Chondrocyte (in vitro differentiated cells): ENCODE results near the gene P2RX6. TPM values are rescaled to one million over a fixed set of nuclear protein-coding genes. Genes with fewer than 3 reads are reported as not detected.
A peak's percentile ranks its signal among the peaks of the same experiment; 100 is the strongest.
"Not testable (repeated sequence)": the region's sequence is repeated elsewhere in the genome, so short reads cannot be mapped to it uniquely, and the experiment has no call there.

Experiments used
- DNase-seq: peaks from one replicate; pipeline ENCODE4 v3.0.0; 2021; ENCODE audit warnings: mixed read lengths, low spot score
- H3K27ac Mint-ChIP-seq: one replicate; pipeline ENCODE4 v1.8.0; 2021; ENCODE audit warnings: mild to moderate bottlenecking, moderate library complexity, mixed read lengths; ENCODE audit not compliant: unreplicated experiment
- H3K27me3 Mint-ChIP-seq: 2 replicates; pipeline ENCODE4 v1.8.0; 2021; ENCODE audit warnings: low read depth, mixed read lengths
- H3K36me3 Mint-ChIP-seq: 2 replicates; pipeline ENCODE4 v1.8.0; 2021; ENCODE audit warnings: low read depth, mixed read lengths
- H3K4me1 Mint-ChIP-seq: 2 replicates; pipeline ENCODE4 v1.8.0; 2021; ENCODE audit warnings: low read depth, mild to moderate bottlenecking, mixed read lengths
- H3K4me3 Mint-ChIP-seq: one replicate; pipeline ENCODE4 v1.8.0; 2021; ENCODE audit warnings: mild to moderate bottlenecking, moderate library complexity, mixed read lengths; ENCODE audit not compliant: unreplicated experiment
- H3K9me3 Mint-ChIP-seq: 2 replicates; pipeline ENCODE4 v1.8.0; 2021; ENCODE audit warnings: low read depth, mixed read lengths
- CTCF ChIP-seq: fragments of 200-600 bp; sonication (generic); IDR thresholded peaks from 2 replicates; pipeline ENCODE4 v1.5.0; 2021; ENCODE audit warnings: antibody characterized with exemption, mild to moderate bottlenecking, moderate library complexity
- total RNA-seq: library from RNA; stranded (reverse); gene quantifications from 3 replicates; pipeline ENCODE4 v1.2.1, GENCODE V29; 2021

The P2RX6 gene
- total RNA-seq, 1 donor from 2014 or later: 2.1 TPM

GRCh38 chr22:21043860-21044535, 29.0 kb downstream of the P2RX6 start:
- Mint-ChIP-seq H3K36me3 (no peaks in the 10 kb centered on the region), H3K9me3 (no peaks in the 10 kb centered on the region), H3K27ac (no peak overlapping the region), H3K4me3 (peak overlapping the region; percentile 86), H3K4me1 (peaks cover 47% of the 10 kb centered on the region), H3K27me3 (no peaks in the 10 kb centered on the region)
- DNase-seq: no peak
- TF ChIP-seq CTCF: no peak

- H3K4me3 Mint-ChIP-seq: peak overlapping the region; percentile 86
- no peaks in the 10 kb centered on the region for H3K9me3 Mint-ChIP-seq
- DNase-seq: no peak
- peaks cover 43% of the 10 kb centered on the region for H3K4me1 Mint-ChIP-seq
- TF ChIP-seq CTCF: no peak
- H3K27me3 Mint-ChIP-seq: no peaks in the 10 kb centered on the region
- H3K27ac Mint-ChIP-seq: peak overlapping the region; percentile 99
- no peaks in the 10 kb centered on the region for H3K36me3 Mint-ChIP-seq
Measured at GRCh38 chr22:21044931-21045584, 30.1 kb downstream of the P2RX6 start.

- no peaks in the 10 kb centered on the region for H3K36me3 Mint-ChIP-seq
- H3K27me3 Mint-ChIP-seq: no peaks in the 10 kb centered on the region
- peak within 1 kb of the TSS; percentile 86 for H3K4me3 Mint-ChIP-seq
- TF ChIP-seq CTCF: no peak
- DNase-seq: no peak
- H3K9me3 Mint-ChIP-seq: no peaks in the 10 kb centered on the region
- peaks cover 40% of the 10 kb centered on the region for H3K4me1 Mint-ChIP-seq
- peak within 1 kb of the TSS; percentile 99 for H3K27ac Mint-ChIP-seq
Measured at GRCh38 chr22:21045585-21046294, 30.8 kb downstream of the P2RX6 start, which contains the start of gene LRRC74B. Gene LRRC74B, plus strand, starts transcription at chr22:21045946. Its CDS starts 41 bp downstream, at chr22:21045987.

GRCh38 chr22:21047035-21047661, 32.2 kb downstream of the P2RX6 start:
- Mint-ChIP-seq H3K9me3 (no peaks in the 10 kb centered on the region), H3K27ac (no peak overlapping the region), H3K36me3 (no peaks in the 10 kb centered on the region), H3K27me3 (no peaks in the 10 kb centered on the region), H3K4me1 (peaks cover 37% of the 10 kb centered on the region), H3K4me3 (no peak overlapping the region)
- TF ChIP-seq CTCF: no peak
- no peak for DNase-seq

- no peak for DNase-seq
- H3K27ac Mint-ChIP-seq: no peak overlapping the region
- H3K27me3 Mint-ChIP-seq: no peaks in the 10 kb centered on the region
- H3K36me3 Mint-ChIP-seq: no peaks in the 10 kb centered on the region
- H3K4me1 Mint-ChIP-seq: peaks cover 31% of the 10 kb centered on the region
- no peaks in the 10 kb centered on the region for H3K9me3 Mint-ChIP-seq
- no peak overlapping the region for H3K4me3 Mint-ChIP-seq
- no peak for TF ChIP-seq CTCF
Measured at GRCh38 chr22:21047730-21048129, 32.8 kb downstream of the P2RX6 start.

GRCh38 chr22:21048448-21048847, 33.5 kb downstream of the P2RX6 start:
- H3K36me3 Mint-ChIP-seq, H3K9me3 Mint-ChIP-seq, DNase-seq, H3K27me3 Mint-ChIP-seq, H3K4me3 Mint-ChIP-seq, H3K27ac Mint-ChIP-seq: not testable (repeated sequence)
- peaks cover 24% of the 10 kb centered on the region for H3K4me1 Mint-ChIP-seq

- peaks cover 18% of the 10 kb centered on the region for H3K4me1 Mint-ChIP-seq
- H3K9me3 Mint-ChIP-seq, H3K27ac Mint-ChIP-seq, H3K4me3 Mint-ChIP-seq, H3K27me3 Mint-ChIP-seq, H3K36me3 Mint-ChIP-seq, DNase-seq: not testable (repeated sequence)
Measured at GRCh38 chr22:21048965-21049364, 34.0 kb downstream of the P2RX6 start.
